ENCODE measurements around the gene SPATA18.

- no peak for TF ChIP-seq CHD2 (IDR thresholded peaks at IDR 0.05; ENCODE audit: low read length, partially characterized antibody)
- no peak for TF ChIP-seq JUN (IDR thresholded peaks at IDR 0.05)
- no peak for TF ChIP-seq CEBPB (IDR thresholded peaks at IDR 0.05)
- no peak for TF ChIP-seq BCL3 (IDR thresholded peaks at IDR 0.05)
- TF ChIP-seq, protein P1, sequence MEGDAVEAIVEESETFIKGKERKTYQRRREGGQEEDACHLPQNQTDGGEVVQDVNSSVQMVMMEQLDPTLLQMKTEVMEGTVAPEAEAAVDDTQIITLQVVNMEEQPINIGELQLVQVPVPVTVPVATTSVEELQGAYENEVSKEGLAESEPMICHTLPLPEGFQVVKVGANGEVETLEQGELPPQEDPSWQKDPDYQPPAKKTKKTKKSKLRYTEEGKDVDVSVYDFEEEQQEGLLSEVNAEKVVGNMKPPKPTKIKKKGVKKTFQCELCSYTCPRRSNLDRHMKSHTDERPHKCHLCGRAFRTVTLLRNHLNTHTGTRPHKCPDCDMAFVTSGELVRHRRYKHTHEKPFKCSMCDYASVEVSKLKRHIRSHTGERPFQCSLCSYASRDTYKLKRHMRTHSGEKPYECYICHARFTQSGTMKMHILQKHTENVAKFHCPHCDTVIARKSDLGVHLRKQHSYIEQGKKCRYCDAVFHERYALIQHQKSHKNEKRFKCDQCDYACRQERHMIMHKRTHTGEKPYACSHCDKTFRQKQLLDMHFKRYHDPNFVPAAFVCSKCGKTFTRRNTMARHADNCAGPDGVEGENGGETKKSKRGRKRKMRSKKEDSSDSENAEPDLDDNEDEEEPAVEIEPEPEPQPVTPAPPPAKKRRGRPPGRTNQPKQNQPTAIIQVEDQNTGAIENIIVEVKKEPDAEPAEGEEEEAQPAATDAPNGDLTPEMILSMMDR (IDR thresholded peaks at IDR 0.05) = no peak
- TF ChIP-seq MAFK (IDR thresholded peaks at IDR 0.05; ENCODE audit: partially characterized antibody) = no peak
- no peak for TF ChIP-seq POLR2A (IDR thresholded peaks at IDR 0.05; ENCODE audit: low read length)
- no peak for TF ChIP-seq EHMT2 (IDR thresholded peaks at IDR 0.05; ENCODE audit: low read depth)
- TF ChIP-seq, protein P2, sequence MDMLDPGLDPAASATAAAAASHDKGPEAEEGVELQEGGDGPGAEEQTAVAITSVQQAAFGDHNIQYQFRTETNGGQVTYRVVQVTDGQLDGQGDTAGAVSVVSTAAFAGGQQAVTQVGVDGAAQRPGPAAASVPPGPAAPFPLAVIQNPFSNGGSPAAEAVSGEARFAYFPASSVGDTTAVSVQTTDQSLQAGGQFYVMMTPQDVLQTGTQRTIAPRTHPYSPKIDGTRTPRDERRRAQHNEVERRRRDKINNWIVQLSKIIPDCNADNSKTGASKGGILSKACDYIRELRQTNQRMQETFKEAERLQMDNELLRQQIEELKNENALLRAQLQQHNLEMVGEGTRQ (IDR thresholded peaks at IDR 0.05) = no peak
- TF ChIP-seq NR3C1 (IDR thresholded peaks at IDR 0.05) = no peak
These were observed 61.3 kb downstream of the SPATA18 start for GRCh38 chr4:52112411-52112810.
